ENCODE measurements around the gene SLC35A5. TPM values are rescaled to one million over a fixed set of nuclear protein-coding genes. Genes with fewer than 3 reads are reported as not detected.

Gene SLC35A5
- total RNA-seq, 4 donors from 2014 or later = 18.6 to 28.7 (median 22.8) TPM

GRCh38 chr3:112593258-112593657 lies 31.4 kb downstream of the SLC35A5 start:
- Histone ChIP-seq H3K4me1 (no peaks in the 10 kb centered on the region), H3K36me3 (peaks cover 0 to 36% (median 23%) of the 10 kb centered on the region in 4 donors), H3K9me3 (no peaks in the 10 kb centered on the region), H3K27me3 (no peaks in the 10 kb centered on the region), H3K27ac (replicated peaks in 1 of 4) (no peak overlapping the region), H3K4me3 (no peak overlapping the region)
- no peak for DNase-seq (ENCODE audit: extremely low spot score)
- intact Hi-C loops (cut with DNase I) = no loop called here
- TF ChIP-seq POLR2AphosphoS5 (IDR thresholded peaks at IDR 0.05) (no peak), CTCF (IDR thresholded peaks at IDR 0.05) (no peak), EP300 (IDR thresholded peaks at IDR 0.05) (no peak), POLR2A (IDR thresholded peaks at IDR 0.05; ENCODE audit: low read depth) (no peak)

GRCh38 chr3:112594856-112595255 lies 33.0 kb downstream of the SLC35A5 start:
- Histone ChIP-seq H3K27me3 (no peaks in the 10 kb centered on the region), H3K4me3 (no peak overlapping the region), H3K36me3 (peaks cover 0 to 33% (median 23%) of the 10 kb centered on the region in 4 donors), H3K9me3 (no peaks in the 10 kb centered on the region), H3K4me1 (no peaks in the 10 kb centered on the region), H3K27ac (replicated peaks in 1 of 4) (no peak overlapping the region)
- intact Hi-C loops (cut with DNase I) = no loop called here
- TF ChIP-seq CTCF (IDR thresholded peaks at IDR 0.05) = no peak
- no peak for TF ChIP-seq POLR2A (IDR thresholded peaks at IDR 0.05; ENCODE audit: low read depth)
- no peak for TF ChIP-seq EP300 (IDR thresholded peaks at IDR 0.05)
- TF ChIP-seq POLR2AphosphoS5 (IDR thresholded peaks at IDR 0.05) = no peak
- WGBS = 93% methylated on average over 2 of the region's 2 CpGs
- DNase-seq (ENCODE audit: extremely low spot score) = no peak

- DNase-seq (ENCODE audit: extremely low spot score) = no peak
- H3K9me3 ChIP-seq = no peaks in the 10 kb centered on the region
- TF ChIP-seq POLR2A (IDR thresholded peaks at IDR 0.05; ENCODE audit: low read depth) = no peak
- no peak for TF ChIP-seq CTCF (IDR thresholded peaks at IDR 0.05)
- TF ChIP-seq POLR2AphosphoS5 (IDR thresholded peaks at IDR 0.05) = no peak
- no peak for TF ChIP-seq EP300 (IDR thresholded peaks at IDR 0.05)
- H3K4me1 ChIP-seq = no peaks in the 10 kb centered on the region
- WGBS = 95% methylated on average over 2 of the region's 2 CpGs
- H3K27me3 ChIP-seq = no peaks in the 10 kb centered on the region
- peaks cover 0 to 27% (median 17%) of the 10 kb centered on the region in 4 donors for H3K36me3 ChIP-seq
- intact Hi-C loops (cut with DNase I) = no loop called here
- no peak overlapping the region for H3K4me3 ChIP-seq
- no peak overlapping the region for H3K27ac ChIP-seq (replicated peaks in 1 of 4)
Measured at GRCh38 chr3:112597945-112598344, 36.1 kb downstream of the SLC35A5 start.

DNA sequence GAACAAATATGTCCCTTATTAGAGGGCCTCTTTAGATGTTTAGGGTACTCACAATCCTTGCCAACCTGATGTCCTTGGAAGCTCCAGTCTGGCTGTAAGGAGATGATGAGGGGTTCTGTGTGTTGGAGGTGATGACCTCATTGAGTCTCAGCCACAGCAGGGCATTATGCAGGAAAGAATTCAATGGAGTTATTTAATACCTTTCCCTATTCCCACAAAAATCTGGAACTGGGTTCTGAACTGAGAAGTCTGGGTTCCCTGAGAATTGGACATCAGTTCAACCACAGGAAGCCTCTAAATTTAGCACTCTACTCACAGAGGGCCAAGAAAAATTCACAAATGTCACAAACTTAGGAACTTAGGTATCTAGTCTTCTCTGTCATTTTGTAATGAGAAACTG lies 36.9 kb downstream of the SLC35A5 start:
- no peaks in the 10 kb centered on the region for H3K27me3 ChIP-seq
- no peak for TF ChIP-seq POLR2AphosphoS5 (IDR thresholded peaks at IDR 0.05)
- TF ChIP-seq CTCF (IDR thresholded peaks at IDR 0.05) = no peak
- TF ChIP-seq POLR2A (IDR thresholded peaks at IDR 0.05; ENCODE audit: low read depth) = no peak
- TF ChIP-seq EP300 (IDR thresholded peaks at IDR 0.05) = no peak
- intact Hi-C loops (cut with DNase I) = no loop called here
- peaks cover 0 to 21% (median 12%) of the 10 kb centered on the region in 4 donors for H3K36me3 ChIP-seq
- no peak overlapping the region for H3K4me3 ChIP-seq
- H3K27ac ChIP-seq (replicated peaks in 1 of 4) = no peak overlapping the region
- H3K4me1 ChIP-seq = no peaks in the 10 kb centered on the region
- no peaks in the 10 kb centered on the region for H3K9me3 ChIP-seq
- no peak for DNase-seq (ENCODE audit: extremely low spot score)

DNA sequence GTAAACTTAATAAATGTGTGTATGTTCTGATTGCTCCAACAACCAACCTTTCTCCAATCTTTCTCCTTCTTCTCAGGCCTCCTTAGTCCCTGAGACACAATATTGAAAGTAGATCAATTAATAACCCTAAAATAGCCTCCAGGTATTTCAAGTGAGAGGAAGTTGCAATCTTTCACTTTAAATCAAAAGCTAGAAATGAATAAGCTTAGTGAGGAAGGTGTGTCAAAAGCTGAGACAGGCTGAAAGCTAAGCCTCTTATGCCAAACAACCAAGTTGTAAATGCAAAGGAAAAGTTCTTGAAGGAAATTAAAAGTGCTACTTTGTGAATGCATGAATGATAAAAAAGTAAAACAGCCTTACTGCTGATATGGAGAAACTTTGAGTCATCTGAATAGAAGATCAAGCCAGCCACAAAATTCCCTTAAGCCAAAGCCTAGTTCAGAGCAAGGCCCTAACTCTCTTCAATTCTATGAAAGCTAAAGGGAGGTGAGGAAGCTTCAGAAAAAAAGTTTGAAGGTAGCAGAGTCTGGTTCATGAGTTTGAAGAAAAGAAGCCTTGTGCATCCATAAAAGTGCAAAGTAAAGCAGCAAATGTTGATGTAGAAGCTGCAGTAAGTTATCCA lies 40.5 kb downstream of the SLC35A5 start:
- Histone ChIP-seq H3K4me3 (no peak overlapping the region), H3K9me3 (no peaks in the 10 kb centered on the region), H3K4me1 (peaks cover 0 to 3% (median 0%) of the 10 kb centered on the region in 4 donors), H3K27me3 (no peaks in the 10 kb centered on the region), H3K36me3 (peaks cover 0 to 42% (median 14%) of the 10 kb centered on the region in 4 donors), H3K27ac (replicated peaks in 1 of 4) (no peak overlapping the region)
- intact Hi-C loops (cut with DNase I) = no loop called here
- DNase-seq (ENCODE audit: extremely low spot score) = no peak
- TF ChIP-seq EP300 (IDR thresholded peaks at IDR 0.05) (no peak), POLR2A (IDR thresholded peaks at IDR 0.05; ENCODE audit: low read depth) (no peak), POLR2AphosphoS5 (IDR thresholded peaks at IDR 0.05) (no peak), CTCF (IDR thresholded peaks at IDR 0.05) (no peak)

All from esophagus muscularis mucosa (tissue), 4 donors.